NCI-H1105 treated with DMSO at 0.1 percent for 48 hours (cell line): ENCODE measurements around the gene WDR64.

Source experiments
- DNase-seq: peaks from one replicate; lab custom pipeline; 2025; lab: John Stamatoyannopoulos, UW

The WDR64 gene

GRCh38 chr1:241631674-241632073 lies 20.4 kb upstream of the WDR64 start:
- no peak for DNase-seq

- no peak for DNase-seq
Observed at GRCh38 chr1:241632987-241633386, 19.1 kb upstream of the WDR64 start.

- no peak for DNase-seq
Observed at GRCh38 chr1:241635556-241636152, 16.4 kb upstream of the WDR64 start.

- DNase-seq = no peak
Observed at GRCh38 chr1:241636291-241636690, 15.8 kb upstream of the WDR64 start.

GRCh38 chr1:241637046-241637590 lies 15.0 kb upstream of the WDR64 start:
- DNase-seq = no peak

GRCh38 chr1:241637604-241638003 lies 14.5 kb upstream of the WDR64 start:
- no peak for DNase-seq

- no peak for DNase-seq
Observed at GRCh38 chr1:241638099-241638682, 13.9 kb upstream of the WDR64 start.

- DNase-seq = no peak
Observed at GRCh38 chr1:241638909-241639622, 13.0 kb upstream of the WDR64 start.

- no peak for DNase-seq
Observed at GRCh38 chr1:241639623-241640148, 12.4 kb upstream of the WDR64 start.

- DNase-seq = peak; percentile 68
Observed at GRCh38 chr1:241640149-241640866, 11.8 kb upstream of the WDR64 start, which contains the start of the genes CHML and OPN3. CHML (minus strand) TSS chr1:241640369; CDS start chr1:241635766, 4,603 bp downstream. OPN3 (minus strand) TSS chr1:241640369; CDS start chr1:241640254, 115 bp downstream.

GRCh38 chr1:241640867-241641622 lies 11.0 kb upstream of the WDR64 start:
- DNase-seq = no peak

- DNase-seq = no peak
Observed at GRCh38 chr1:241641773-241642592, 10.1 kb upstream of the WDR64 start.

- no peak for DNase-seq
Observed at GRCh38 chr1:241642593-241642944, 9.5 kb upstream of the WDR64 start.

- no peak for DNase-seq
Observed at GRCh38 chr1:241644259-241644658, 7.8 kb upstream of the WDR64 start.

GRCh38 chr1:241645199-241645598 lies 6.9 kb upstream of the WDR64 start:
- DNase-seq = no peak

- no peak for DNase-seq
Observed at GRCh38 chr1:241646201-241646600, 5.9 kb upstream of the WDR64 start.

GRCh38 chr1:241647658-241648057 lies 4.4 kb upstream of the WDR64 start:
- no peak for DNase-seq

GRCh38 chr1:241648159-241648558 lies 3.9 kb upstream of the WDR64 start:
- no peak for DNase-seq

- no peak for DNase-seq
Observed at GRCh38 chr1:241654019-241654418, 1.9 kb downstream of the WDR64 start.

- no peak for DNase-seq
Observed at GRCh38 chr1:241654641-241655040, 2.6 kb downstream of the WDR64 start.
